H1 (cell line): ENCODE data around the gene FHIT. TPM values are rescaled to one million over a fixed set of nuclear protein-coding genes. Genes with fewer than 3 reads are reported as not detected.

Experiments used
- JUND ChIP-seq: IDR thresholded peaks from 2 replicates; pipeline ENCODE4 v1.6.1; 2011; ENCODE audit warnings: mild to moderate bottlenecking, improper control_type of control experiment, low read length
- RBBP5 ChIP-seq: IDR thresholded peaks from 2 replicates; pipeline ENCODE4 v1.7.1; 2012; ENCODE audit warnings: low read depth, mild to moderate bottlenecking, inconsistent platforms, low read length, moderate library complexity, borderline replicate concordance
- RNF2 ChIP-seq: fragments of 200-900, 300-1000 bp; sonication (generic); IDR thresholded peaks from 2 replicates; pipeline ENCODE4 v1.7.1; 2016; ENCODE audit warnings: borderline replicate concordance, low read depth, mild to moderate bottlenecking, antibody characterized with exemption, low read length; ENCODE audit not compliant: poor library complexity, severe bottlenecking; ENCODE audit errors: missing control alignments
- SAP30 ChIP-seq: fragments of 300-600 bp; sonication (generic); IDR thresholded peaks from 2 replicates; pipeline ENCODE4 v1.7.1; 2012; ENCODE audit warnings: low read length, moderate library complexity, mild to moderate bottlenecking, inconsistent platforms; ENCODE audit not compliant: insufficient read depth, insufficient replicate concordance
- SP2 ChIP-seq: IDR thresholded peaks from 2 replicates; pipeline ENCODE4 v1.6.1; 2012; ENCODE audit warnings: mild to moderate bottlenecking, low read length, inconsistent platforms
- TAF7 ChIP-seq: optimal IDR thresholded peaks from 2 replicates; pipeline ENCODE3; 2011; ENCODE audit warnings: low read depth, mild to moderate bottlenecking, inconsistent platforms, low read length, moderate library complexity, borderline replicate concordance
- polyA plus RNA-seq, 7 experiments: library from polyadenylated mRNA; depleted of rRNA in 3 of 7; stranded (reverse) in 5 of 7; unstranded in 2 of 7; fragments of >200 nt in 5 of 7; fragments of 200-250 nt in 2 of 7; gene quantifications; 1 replicate in 5 of 7; 2 replicates in 1 of 7; 4 replicates in 1 of 7; pipeline versions ENCODE4 v1.2.1 to v1.2.3, GENCODE V29; 2011 to 2013; ENCODE audit warnings: missing spikeins in 2 of 7, mixed read lengths in 2 of 7
- total RNA-seq: library from RNA; stranded (reverse); fragmentation: NEBNext Ultra II Directional; extraction: Animal tissue kit (Norgen Biotek cat#: 25700); gene quantifications from 2 replicates; pipeline ENCODE4 v1.2.1, GENCODE V29; 2021

FHIT gene
- total and polyA plus RNA-seq, 2 of the 8 experiments (the other 6 are each of a cell fraction or from before 2014, with no cell fraction given): 1.2 to 3.2 TPM

DNA sequence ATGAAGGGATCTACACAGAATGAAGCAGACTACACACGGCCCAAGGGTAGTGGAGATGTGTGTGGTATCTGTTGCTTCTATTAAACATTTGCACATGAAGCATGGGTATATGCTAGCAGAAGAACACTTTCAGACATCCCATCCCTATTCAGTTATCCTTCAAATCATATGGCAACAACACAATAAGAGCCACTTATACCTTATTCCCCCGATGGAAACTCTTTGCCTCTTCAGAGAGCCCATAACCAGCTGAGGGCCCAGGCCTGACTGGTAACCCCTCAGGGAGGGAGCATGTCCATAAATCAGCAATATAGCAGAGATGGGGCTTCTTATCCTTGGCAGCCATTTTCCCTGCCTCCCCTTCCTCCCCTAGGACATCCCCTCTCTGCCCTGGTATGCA lies 210.6 kb downstream of the FHIT start (continued):
- TF ChIP-seq JUND (no peak), TAF7 (no peak), SAP30 (no peak), SP2 (no peak), RBBP5 (no peak), RNF2 (no peak)
